OCI-LY7 (cell line): Measurements from ENCODE around the gene PPP1R37. TPM values are rescaled to one million over a fixed set of nuclear protein-coding genes. Genes with fewer than 3 reads are reported as not detected.

Source experiments
- BruUV-seq: library from RNA; stranded (reverse); fragments of 400-500 nt; replicated peaks from 2 replicates; lab custom pipeline; 2021; lab: Mats Ljungman, UMichigan
- CTCF ChIA-PET: fragments of 300-600 bp; sonication (Branson Sonifier 250); formaldehyde crosslinking; loops from one replicate; lab custom pipeline; 2022; ENCODE audit warnings: antibody characterized with exemption; ENCODE audit not compliant: unreplicated experiment; lab: Charles Lee
- POLR2A ChIA-PET: fragments of 300-600 bp; sonication (Branson Sonifier 250); formaldehyde crosslinking; loops from one replicate; lab custom pipeline; 2022; ENCODE audit warnings: antibody characterized with exemption; lab: Charles Lee
- DNase-seq: peaks from one replicate; pipeline ENCODE4 v3.0.0-alpha.2; 2015; ENCODE audit warnings: low spot score
- H2AFZ ChIP-seq: fragments of 200-600 bp; sonication (generic), shearing (Covaris generic); 2 replicates; pipeline ENCODE4 v1.6.1; 2014; ENCODE audit warnings: mild to moderate bottlenecking, antibody characterized with exemption, low read length, moderate library complexity
- H3K27ac ChIP-seq: fragments of 200-600 bp; sonication (generic); 2 replicates; pipeline ENCODE4 v1.5.1; 2014; ENCODE audit warnings: mixed run types, low read depth, mild to moderate bottlenecking, moderate library complexity, low read length, inconsistent platforms; ENCODE audit not compliant: poor library complexity, severe bottlenecking
- H3K36me3 ChIP-seq: fragments of 200-600 bp; sonication (generic); 2 replicates; pipeline ENCODE4 v1.6.1; 2014; ENCODE audit warnings: mild to moderate bottlenecking, antibody characterized with exemption, low read length, moderate library complexity, mixed read lengths; ENCODE audit not compliant: insufficient read depth
- H3K4me1 ChIP-seq: fragments of 200-600 bp; sonication (generic); 2 replicates; pipeline ENCODE4 v1.5.1; 2014; ENCODE audit warnings: mild to moderate bottlenecking, low read length; ENCODE audit not compliant: insufficient read depth, poor library complexity, severe bottlenecking
- H3K4me2 ChIP-seq: fragments of 200-600 bp; sonication (generic); 2 replicates; pipeline ENCODE4 v1.6.1; 2014; ENCODE audit warnings: mild to moderate bottlenecking, low read length
- H3K4me3 ChIP-seq: fragments of 200-600 bp; sonication (generic); 2 replicates; pipeline ENCODE4 v1.5.1; 2014; ENCODE audit warnings: mild to moderate bottlenecking, low read depth, low read length; ENCODE audit not compliant: poor library complexity, severe bottlenecking
- H3K79me2 ChIP-seq: fragments of 200-600 bp; sonication (generic); 2 replicates; pipeline ENCODE4 v1.6.1; 2016; ENCODE audit warnings: low read depth, mild to moderate bottlenecking, low read length, moderate library complexity, mixed read lengths; ENCODE audit not compliant: insufficient read depth
- H3K9me2 ChIP-seq: fragments of 200-600 bp; sonication (generic); 2 replicates; pipeline ENCODE4 v1.6.1; 2016; ENCODE audit warnings: mild to moderate bottlenecking, low read length, mixed read lengths; ENCODE audit not compliant: insufficient read depth
- H3K9me3 ChIP-seq: fragments of 200-600 bp; sonication (generic); 2 replicates; pipeline ENCODE4 v1.6.1; 2014; ENCODE audit warnings: mild to moderate bottlenecking, mixed run types, low read length, mixed read lengths
- H4K20me1 ChIP-seq: fragments of 200-600 bp; sonication (generic); 2 replicates; pipeline ENCODE4 v1.6.1; 2014; ENCODE audit warnings: mild to moderate bottlenecking, antibody characterized with exemption, low read length, moderate library complexity, mixed read lengths; ENCODE audit not compliant: insufficient read depth
- CTCF ChIP-seq: fragments of 200-600 bp; sonication (generic); conservative IDR thresholded peaks from 2 replicates; pipeline ENCODE4 v1.5.1; 2014; ENCODE audit warnings: mild to moderate bottlenecking, antibody characterized with exemption, low read length, moderate library complexity, mixed read lengths
- EZH2phosphoT487 ChIP-seq: fragments of 200-600 bp; sonication (generic); IDR thresholded peaks from 2 replicates; pipeline ENCODE4 v1.6.1; 2018; ENCODE audit warnings: low read depth, borderline replicate concordance, mild to moderate bottlenecking, mixed run types, antibody characterized with exemption, low read length, moderate library complexity, mixed read lengths
- intact Hi-C: fragments of 100-400 bp; cut with micrococcal nuclease; formaldehyde crosslinking; loops from one replicate; pipeline ENCODE4 v1.10.0; 2022; ENCODE audit not compliant: unreplicated experiment
- total RNA-seq, 2 experiments: library from RNA; depleted of rRNA in 1 of 2; stranded (reverse); fragments of >200 nt in 1 of 2; shearing (Covaris generic) in 1 of 2; gene quantifications; 2 replicates each; pipeline ENCODE4 v1.2.3, GENCODE V29; 2014 to 2022

The PPP1R37 gene
- total RNA-seq, 2 experiments from 2014 or later: 24.7 to 48.6 TPM

- Histone ChIP-seq H3K4me2 (no peak overlapping the region), H3K36me3 (peaks cover 34% of the 10 kb centered on the region), H2AFZ (no peak overlapping the region), H3K9me3 (no peaks in the 10 kb centered on the region), H3K27ac (no peak overlapping the region), H3K79me2 (no peaks in the 10 kb centered on the region), H3K9me2 (no peaks in the 10 kb centered on the region), H3K4me3 (no peak overlapping the region), H3K4me1 (no peaks in the 10 kb centered on the region), H4K20me1 (no peaks in the 10 kb centered on the region)
- DNase-seq: no peak
- intact Hi-C loops: no loop called here
- ChIA-PET CTCF (no interaction called here), POLR2A (interaction anchor here (0.6 kb wide), 1 partner anchor 730 kb away, joined by 5 read pairs; no protein-coding TSS in a partner anchor)
- BruUV-seq: no TSS peak
- TF ChIP-seq EZH2phosphoT487 (no peak), CTCF (no peak)
Measured at GRCh38 chr19:45146251-45146650, 53.3 kb downstream of the PPP1R37 start.

- TF ChIP-seq CTCF (no peak), EZH2phosphoT487 (no peak)
- Histone ChIP-seq H3K9me2 (no peaks in the 10 kb centered on the region), H4K20me1 (no peaks in the 10 kb centered on the region), H3K9me3 (no peaks in the 10 kb centered on the region), H3K36me3 (peaks cover 29% of the 10 kb centered on the region), H3K4me1 (no peaks in the 10 kb centered on the region), H3K27ac (no peak overlapping the region), H2AFZ (no peak overlapping the region), H3K4me2 (no peak overlapping the region), H3K4me3 (no peak overlapping the region), H3K79me2 (no peaks in the 10 kb centered on the region)
- BruUV-seq: no TSS peak
- ChIA-PET POLR2A (no interaction called here), CTCF (no interaction called here)
- DNase-seq: no peak
- intact Hi-C loops: no loop called here
Measured at GRCh38 chr19:45146741-45147205, 53.8 kb downstream of the PPP1R37 start.

GRCh38 chr19:45147835-45148676 lies 55.1 kb downstream of the PPP1R37 start:
- no peak overlapping the region for H3K4me3 ChIP-seq
- intact Hi-C loops: no loop called here
- DNase-seq: no peak
- peaks cover 1% of the 10 kb centered on the region for H3K4me1 ChIP-seq
- TF ChIP-seq EZH2phosphoT487 (no peak), CTCF (no peak)
- H3K27ac ChIP-seq: no peak overlapping the region
- ChIA-PET CTCF (interaction anchor here (0.6 kb wide), 1 partner anchor 468 kb away, joined by 3 read pairs; no protein-coding TSS in a partner anchor), POLR2A (no interaction called here)
- BruUV-seq: no TSS peak
- H3K4me2 ChIP-seq: no peak overlapping the region
- no peaks in the 10 kb centered on the region for H3K9me3 ChIP-seq
- peaks cover 18% of the 10 kb centered on the region for H3K36me3 ChIP-seq
- no peaks in the 10 kb centered on the region for H3K79me2 ChIP-seq
- H4K20me1 ChIP-seq: no peaks in the 10 kb centered on the region
- no peaks in the 10 kb centered on the region for H3K9me2 ChIP-seq
- no peak overlapping the region for H2AFZ ChIP-seq
